ENCODE data around the gene RSF1. TPM values are rescaled to one million over a fixed set of nuclear protein-coding genes. Genes with fewer than 3 reads are reported as not detected.

The RSF1 gene
- total and polyA plus RNA-seq, 2 experiments from 2014 or later: 68.9 to 81.7 TPM

DNA sequence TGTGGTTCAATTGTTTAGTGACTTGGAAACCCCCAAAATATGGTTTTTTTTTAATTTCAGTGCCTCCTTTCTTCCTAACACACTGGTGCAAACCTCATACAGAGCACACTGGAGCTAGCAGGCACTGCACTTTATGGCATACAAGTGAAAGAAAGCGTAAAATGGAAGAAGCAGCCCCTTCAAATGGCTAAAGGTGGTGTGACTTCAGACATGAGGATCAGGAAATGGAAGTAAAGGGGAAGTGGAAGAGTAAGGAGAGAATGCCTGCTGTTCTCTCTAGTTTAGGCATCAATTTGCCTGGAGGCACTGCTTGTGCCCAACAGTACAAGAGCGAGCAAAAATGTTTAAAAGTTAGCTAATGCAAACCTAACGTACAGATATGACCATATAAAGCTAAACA, 5.7 kb downstream of the RSF1 start:
- peaks cover 13% of the 10 kb centered on the region for H3K36me3 ChIP-seq
- H3K9me3 ChIP-seq (ENCODE audit: low read depth): no peaks in the 10 kb centered on the region
- no peak for DNase-seq (ENCODE audit: low read depth in 1 of 2, low spot score in 1 of 2)
- TF ChIP-seq, protein P1, sequence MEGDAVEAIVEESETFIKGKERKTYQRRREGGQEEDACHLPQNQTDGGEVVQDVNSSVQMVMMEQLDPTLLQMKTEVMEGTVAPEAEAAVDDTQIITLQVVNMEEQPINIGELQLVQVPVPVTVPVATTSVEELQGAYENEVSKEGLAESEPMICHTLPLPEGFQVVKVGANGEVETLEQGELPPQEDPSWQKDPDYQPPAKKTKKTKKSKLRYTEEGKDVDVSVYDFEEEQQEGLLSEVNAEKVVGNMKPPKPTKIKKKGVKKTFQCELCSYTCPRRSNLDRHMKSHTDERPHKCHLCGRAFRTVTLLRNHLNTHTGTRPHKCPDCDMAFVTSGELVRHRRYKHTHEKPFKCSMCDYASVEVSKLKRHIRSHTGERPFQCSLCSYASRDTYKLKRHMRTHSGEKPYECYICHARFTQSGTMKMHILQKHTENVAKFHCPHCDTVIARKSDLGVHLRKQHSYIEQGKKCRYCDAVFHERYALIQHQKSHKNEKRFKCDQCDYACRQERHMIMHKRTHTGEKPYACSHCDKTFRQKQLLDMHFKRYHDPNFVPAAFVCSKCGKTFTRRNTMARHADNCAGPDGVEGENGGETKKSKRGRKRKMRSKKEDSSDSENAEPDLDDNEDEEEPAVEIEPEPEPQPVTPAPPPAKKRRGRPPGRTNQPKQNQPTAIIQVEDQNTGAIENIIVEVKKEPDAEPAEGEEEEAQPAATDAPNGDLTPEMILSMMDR (IDR thresholded peaks at IDR 0.05; ENCODE audit: low read depth, low read length): no peak
- H3K27ac ChIP-seq: no peak overlapping the region
- no peak overlapping the region for H3K4me3 ChIP-seq
- H3K27me3 ChIP-seq: no peaks in the 10 kb centered on the region
- peaks cover 8% of the 10 kb centered on the region for H3K4me1 ChIP-seq (ENCODE audit: low read depth)

DNA sequence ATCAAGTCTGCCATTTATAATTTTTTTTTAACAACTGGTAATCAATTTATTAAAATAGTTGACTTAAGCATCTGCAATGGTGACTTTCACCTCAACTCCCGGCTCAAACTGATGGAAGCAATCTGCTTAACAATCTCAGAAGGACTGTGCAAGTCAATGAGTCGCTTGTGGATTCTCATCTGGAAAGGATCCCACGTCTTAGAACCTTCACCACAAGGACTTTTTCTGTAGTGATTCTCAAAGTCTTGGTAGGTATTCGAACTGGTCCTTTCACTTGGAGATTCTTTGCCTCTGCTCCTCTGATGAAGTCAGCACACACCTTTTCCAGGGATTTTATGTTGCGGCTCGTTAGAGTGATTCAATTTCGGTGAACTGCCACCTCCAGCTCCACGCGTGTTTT, 7.3 kb downstream of the RSF1 start:
- DNase-seq (ENCODE audit: low read depth in 1 of 2, low spot score in 1 of 2): peak in 1 of 2 donors; percentile 16
- Histone ChIP-seq H3K4me1 (ENCODE audit: low read depth) (no peaks in the 10 kb centered on the region), H3K27ac (no peak overlapping the region), H3K4me3 (no peak overlapping the region), H3K9me3 (ENCODE audit: low read depth) (no peaks in the 10 kb centered on the region), H3K27me3 (no peaks in the 10 kb centered on the region), H3K36me3 (peaks cover 13% of the 10 kb centered on the region)
- TF ChIP-seq, protein P1 (IDR thresholded peaks at IDR 0.05; ENCODE audit: low read depth, low read length): no peak

DNA sequence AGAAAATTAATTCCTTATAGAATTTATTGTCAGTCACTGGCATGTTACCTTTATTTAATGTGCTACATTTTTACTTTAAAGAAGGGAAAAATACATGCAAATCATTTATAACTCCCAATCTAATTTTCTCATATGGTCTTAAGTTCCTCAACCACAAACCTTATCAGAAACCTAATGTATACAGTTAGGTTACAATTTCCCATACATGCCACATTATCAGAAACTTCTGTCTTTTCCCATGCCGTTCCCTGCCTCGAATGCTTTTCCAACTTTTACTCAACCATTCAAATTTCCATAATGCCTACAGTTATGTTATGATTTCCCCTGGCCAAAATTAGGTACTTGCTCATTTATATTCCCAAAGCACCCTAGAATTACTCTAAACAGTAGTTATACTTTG, 13.5 kb downstream of the RSF1 start:
- Histone ChIP-seq H3K36me3 (peaks cover 4% of the 10 kb centered on the region), H3K4me3 (no peak overlapping the region), H3K27ac (no peak overlapping the region), H3K9me3 (ENCODE audit: low read depth) (no peaks in the 10 kb centered on the region), H3K4me1 (ENCODE audit: low read depth) (no peaks in the 10 kb centered on the region), H3K27me3 (no peaks in the 10 kb centered on the region)
- DNase-seq (ENCODE audit: low read depth in 1 of 2, low spot score in 1 of 2): no peak
- TF ChIP-seq, protein P1 (IDR thresholded peaks at IDR 0.05; ENCODE audit: low read depth, low read length): no peak

DNA sequence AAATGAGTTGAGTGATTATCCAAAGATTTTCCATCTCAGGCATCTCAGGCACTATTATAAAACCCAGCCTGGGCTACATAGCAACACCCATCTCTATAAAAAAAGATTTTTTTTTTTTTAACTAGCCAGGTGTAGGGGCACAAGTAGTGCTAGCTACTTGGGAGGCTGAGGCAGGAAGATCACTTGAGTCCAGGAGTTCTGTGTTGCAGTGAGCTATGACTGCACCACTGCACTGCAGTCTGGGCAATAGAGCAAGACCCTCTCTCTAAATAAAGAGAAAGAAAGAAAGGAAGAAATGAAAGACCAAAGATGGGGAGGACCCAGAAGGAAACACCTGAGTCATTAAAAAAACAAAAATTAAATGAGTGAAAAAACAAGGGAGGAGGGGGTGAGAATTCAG, 14.1 kb downstream of the RSF1 start:
- Histone ChIP-seq H3K27me3 (no peaks in the 10 kb centered on the region), H3K4me3 (no peak overlapping the region), H3K27ac (no peak overlapping the region), H3K36me3 (no peaks in the 10 kb centered on the region), H3K9me3 (ENCODE audit: low read depth) (no peaks in the 10 kb centered on the region), H3K4me1 (ENCODE audit: low read depth) (no peaks in the 10 kb centered on the region)
- no peak for DNase-seq (ENCODE audit: low read depth in 1 of 2, low spot score in 1 of 2)
- TF ChIP-seq, protein P1 (IDR thresholded peaks at IDR 0.05; ENCODE audit: low read depth, low read length): no peak

DNA sequence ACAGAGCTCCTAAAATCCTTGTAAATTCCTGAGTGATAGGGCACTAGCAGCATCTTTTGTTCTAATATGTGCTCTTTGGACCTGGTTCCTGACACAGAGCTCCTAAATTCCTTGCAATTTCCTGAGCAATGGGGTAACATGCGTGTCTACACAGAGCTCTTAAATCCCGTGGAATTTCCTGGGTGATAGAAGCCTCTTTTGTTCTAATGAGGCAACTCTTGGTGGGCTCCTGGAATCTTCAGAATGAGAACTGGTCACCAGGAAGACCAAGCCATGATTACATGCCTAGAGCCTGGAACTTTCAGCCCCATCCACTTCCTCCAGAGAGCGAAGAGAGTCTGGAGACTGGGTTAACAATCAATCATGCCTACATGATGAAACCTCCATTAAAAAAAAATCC, 19.0 kb downstream of the RSF1 start:
- Histone ChIP-seq H3K4me3 (no peak overlapping the region), H3K9me3 (ENCODE audit: low read depth) (no peaks in the 10 kb centered on the region), H3K36me3 (no peaks in the 10 kb centered on the region), H3K27me3 (no peaks in the 10 kb centered on the region), H3K4me1 (ENCODE audit: low read depth) (no peaks in the 10 kb centered on the region), H3K27ac (no peak overlapping the region)
- TF ChIP-seq, protein P1 (IDR thresholded peaks at IDR 0.05; ENCODE audit: low read depth, low read length): no peak
- DNase-seq (ENCODE audit: low read depth in 1 of 2, low spot score in 1 of 2): peak in 1 of 2 donors; percentile 10

DNA sequence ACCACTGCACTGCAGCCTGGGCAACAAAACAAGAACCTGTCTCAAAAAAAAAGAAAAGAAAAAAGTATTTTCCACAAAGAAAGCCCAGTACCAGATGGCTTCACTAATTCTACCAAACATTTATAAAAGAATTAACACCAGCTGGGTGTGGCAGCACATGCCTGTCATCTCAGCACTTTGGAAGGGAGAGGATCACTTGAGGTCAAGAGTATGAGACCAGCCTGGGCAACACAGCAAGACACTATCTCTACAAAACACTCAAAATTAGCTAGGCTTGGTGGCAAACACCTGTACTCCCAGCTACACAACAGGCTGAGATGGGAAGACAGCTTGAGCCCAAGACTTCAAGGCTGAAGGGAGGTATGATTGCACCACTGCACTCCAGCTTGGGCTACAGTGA, 20.1 kb downstream of the RSF1 start:
- Histone ChIP-seq H3K4me1 (ENCODE audit: low read depth) (no peaks in the 10 kb centered on the region), H3K4me3 (no peak overlapping the region), H3K36me3 (no peaks in the 10 kb centered on the region), H3K27ac (no peak overlapping the region), H3K27me3 (no peaks in the 10 kb centered on the region), H3K9me3 (ENCODE audit: low read depth) (no peaks in the 10 kb centered on the region)
- TF ChIP-seq, protein P1 (IDR thresholded peaks at IDR 0.05; ENCODE audit: low read depth, low read length): no peak
- no peak for DNase-seq (ENCODE audit: low read depth in 1 of 2, low spot score in 1 of 2)

All from cardiac muscle cell (in vitro differentiated cells and primary cell).